GM21447 (cell line): Measurements from ENCODE around the gene CDH4.

ENCODE experiments used
- ATAC-seq: cut with Tn5 transposase; IDR thresholded peaks from one replicate; pipeline ENCODE4 v1.9.1; 2021; ENCODE audit not compliant: unreplicated experiment

The CDH4 gene

GRCh38 chr20:61805781-61806180 lies 553.7 kb downstream of the CDH4 start:
- no peak for ATAC-seq

DNA sequence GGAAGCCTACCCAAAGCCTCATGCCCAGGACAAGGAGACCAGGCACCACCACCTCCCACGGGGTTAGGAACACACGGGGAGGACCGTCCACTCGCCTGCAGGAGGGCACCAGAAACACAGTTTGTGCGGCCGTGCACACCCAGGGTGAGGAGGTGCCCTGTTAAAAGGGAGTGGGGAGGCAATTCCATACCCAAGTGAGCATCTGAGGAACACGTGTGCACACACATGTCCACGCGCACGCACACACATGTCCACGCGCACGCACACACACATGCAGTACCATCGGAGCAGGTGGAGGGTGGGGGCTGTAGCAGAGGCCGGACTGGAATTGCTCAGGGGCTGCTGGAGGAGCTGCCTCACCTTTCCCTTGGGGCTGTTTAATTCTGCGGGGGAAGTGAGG lies 554.3 kb downstream of the CDH4 start:
- ATAC-seq, result no peak

DNA sequence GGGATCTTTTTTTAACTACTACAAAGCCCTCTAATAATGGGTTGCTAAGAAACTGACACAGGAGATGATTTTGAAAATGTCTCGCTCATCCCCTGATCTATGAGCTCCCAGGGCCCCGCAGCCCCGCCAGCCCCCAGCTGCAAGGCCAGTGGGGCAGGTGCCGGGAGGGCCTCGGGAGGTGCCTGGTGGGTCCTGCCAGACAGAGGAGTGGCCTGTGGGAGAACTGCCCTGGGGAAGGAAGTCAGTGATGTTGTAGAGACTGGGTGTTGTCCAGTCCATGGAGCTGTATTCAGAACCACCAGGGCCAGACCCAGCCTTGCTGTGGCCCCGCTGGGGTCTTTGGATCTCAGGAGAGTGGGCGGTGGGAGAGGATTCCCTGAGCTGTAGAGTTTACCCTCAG lies 554.9 kb downstream of the CDH4 start:
- ATAC-seq, result no peak

- no peak for ATAC-seq
Measured at GRCh38 chr20:61807471-61808160, 555.6 kb downstream of the CDH4 start.

GRCh38 chr20:61808447-61808846 lies 556.4 kb downstream of the CDH4 start:
- no peak for ATAC-seq

- ATAC-seq, result no peak
Measured at GRCh38 chr20:61809006-61809770, 557.1 kb downstream of the CDH4 start.

- no peak for ATAC-seq
Measured at GRCh38 chr20:61810066-61810737, 558.1 kb downstream of the CDH4 start.

GRCh38 chr20:61810738-61811135 lies 558.7 kb downstream of the CDH4 start:
- ATAC-seq, result no peak

- ATAC-seq, result no peak
Measured at GRCh38 chr20:61811166-61811565, 559.1 kb downstream of the CDH4 start.

DNA sequence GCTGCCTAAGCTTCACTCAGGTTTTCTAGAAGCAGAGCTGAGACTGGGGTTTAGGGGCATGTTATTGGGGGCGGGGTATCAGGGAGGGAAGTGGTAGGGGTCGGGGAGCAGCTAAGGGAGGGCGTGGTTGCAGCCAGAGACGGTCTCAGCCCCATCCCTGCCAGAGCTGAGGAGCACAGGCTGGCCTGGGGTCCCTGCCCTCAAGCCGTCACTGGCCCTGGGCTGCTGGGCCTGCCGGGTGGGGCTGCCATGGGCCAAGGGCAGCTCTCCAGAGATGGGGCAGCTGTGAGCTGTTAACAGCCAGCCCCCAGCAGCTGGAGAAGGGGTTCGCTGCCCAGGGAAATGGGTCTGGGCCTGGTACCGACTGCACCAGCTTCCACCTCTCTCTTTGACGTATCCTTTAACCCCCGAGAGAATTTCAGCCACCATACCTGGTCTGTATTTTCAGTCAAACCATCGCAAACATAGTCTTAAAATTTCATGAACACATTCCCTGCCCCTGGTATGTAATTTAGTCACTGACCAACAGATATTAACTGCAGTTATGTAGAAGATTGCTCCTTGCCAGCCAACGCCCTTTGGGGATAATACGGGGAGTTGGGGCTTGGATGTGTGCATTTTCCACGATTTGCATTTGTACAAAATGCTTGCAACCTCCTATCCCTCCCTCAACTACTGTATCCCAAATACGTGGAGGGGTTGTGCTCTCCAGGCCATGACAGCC lies 560.2 kb downstream of the CDH4 start:
- ATAC-seq, result no peak

GRCh38 chr20:61812845-61813485 lies 560.9 kb downstream of the CDH4 start:
- ATAC-seq, result no peak

DNA sequence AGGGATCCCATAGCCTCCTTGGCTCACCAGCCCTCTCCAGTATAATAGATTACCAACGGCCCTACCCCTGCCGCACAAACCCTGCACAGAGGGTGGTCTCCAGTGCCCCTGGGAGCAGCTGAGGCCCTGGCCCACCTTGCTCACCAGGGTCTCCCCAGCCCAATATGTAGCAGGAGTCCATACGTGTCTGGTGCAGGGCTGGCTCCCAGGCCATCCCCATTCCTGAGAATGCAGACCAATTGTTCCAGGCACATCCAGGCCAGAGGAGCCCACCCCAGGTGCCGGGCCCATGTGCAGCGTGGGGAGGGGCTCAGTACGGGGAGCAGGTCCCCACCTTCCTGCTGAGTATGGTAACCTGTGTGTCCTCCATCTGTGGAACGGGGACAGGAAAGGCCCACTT lies 561.7 kb downstream of the CDH4 start:
- no peak for ATAC-seq

GRCh38 chr20:61814244-61814643 lies 562.2 kb downstream of the CDH4 start:
- no peak for ATAC-seq

- ATAC-seq, result no peak
Measured at GRCh38 chr20:61814726-61815125, 562.7 kb downstream of the CDH4 start.

GRCh38 chr20:61815176-61815575 lies 563.1 kb downstream of the CDH4 start:
- no peak for ATAC-seq

DNA sequence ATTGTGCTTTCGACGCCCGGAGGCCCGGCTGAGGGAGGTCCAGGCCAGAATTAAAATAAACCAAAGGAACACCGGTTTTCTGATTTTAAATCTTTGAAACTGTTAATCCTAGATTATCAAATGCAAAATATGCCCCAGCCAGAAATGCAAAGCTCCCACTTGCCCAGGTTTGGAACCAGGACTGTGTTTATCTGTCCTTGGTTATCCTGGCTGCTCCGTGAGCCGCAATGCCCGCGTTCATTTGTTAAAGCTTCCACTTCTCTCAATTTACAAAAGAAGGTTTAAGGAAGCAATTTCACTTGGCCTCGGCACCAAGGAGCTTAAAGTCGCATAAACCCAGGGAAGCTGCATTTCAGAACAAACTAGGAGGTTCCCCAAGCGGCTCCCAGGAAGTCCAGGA lies 563.6 kb downstream of the CDH4 start:
- no peak for ATAC-seq

GRCh38 chr20:61816606-61817460 lies 564.8 kb downstream of the CDH4 start:
- no peak for ATAC-seq

GRCh38 chr20:61817575-61817974 lies 565.5 kb downstream of the CDH4 start:
- ATAC-seq, result no peak

DNA sequence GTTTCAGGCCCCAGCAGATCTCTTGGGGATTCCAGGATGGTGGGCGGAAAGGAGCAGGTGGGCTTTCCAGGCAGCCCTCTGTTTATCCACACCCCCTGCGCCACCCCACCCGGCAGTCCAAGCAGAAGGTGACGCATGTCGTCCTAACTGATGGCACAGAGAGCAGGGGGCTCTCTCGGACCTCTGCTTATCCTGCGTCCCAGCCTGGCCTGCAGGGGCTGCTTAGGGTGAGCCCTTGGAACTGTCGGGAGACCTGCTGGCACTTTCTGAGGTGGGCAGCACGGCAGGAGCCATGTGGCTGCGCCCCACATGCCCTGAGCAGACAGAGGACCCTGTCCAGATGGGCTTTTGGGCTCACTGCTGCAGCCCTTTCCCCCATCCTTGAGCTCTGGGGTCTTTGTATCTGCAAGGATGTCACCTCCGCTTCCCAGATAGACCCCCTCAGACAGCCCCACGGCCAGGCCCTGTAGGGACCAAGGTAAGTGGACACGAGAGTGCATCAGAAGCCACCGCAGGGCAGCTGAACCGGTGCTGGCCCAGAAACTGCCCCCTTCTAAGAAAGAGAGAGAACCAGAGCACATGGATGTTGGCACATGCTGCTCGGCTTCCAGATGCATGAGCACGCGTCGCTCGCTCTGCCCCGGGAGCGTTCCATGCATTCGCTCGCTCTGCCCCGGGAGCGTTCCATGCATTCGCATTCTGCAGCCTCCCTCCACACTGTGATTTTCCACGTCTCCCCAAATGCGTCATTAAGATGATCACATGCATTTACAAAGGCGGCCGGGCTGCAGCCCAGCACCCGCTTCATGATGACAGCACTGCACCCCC lies 566.9 kb downstream of the CDH4 start:
- no peak for ATAC-seq
